Peyer's patch (tissue), 4 donors: ENCODE results near the gene ELP6.

ENCODE experiments used
- POLR2A ChIP-seq, 2 donors: fragments of 450-650 bp; IDR thresholded peaks; one replicate each; pipeline ENCODE4 v1.5.1; 2017; ENCODE audit warnings: antibody characterized with exemption in 2 of 2, mild to moderate bottlenecking in 2 of 2, moderate library complexity in 2 of 2
- TF ChIP-seq, protein P1 (sequence below), 6 experiments: fragments of 450-650 bp in 4 of 6; fragments of 200-600 bp in 2 of 6; sonication (generic) in 1 of 6; IDR thresholded peaks; one replicate each; pipeline ENCODE4 v1.5.1; 2017 to 2019; ENCODE audit warnings: antibody characterized with exemption in 6 of 6, mild to moderate bottlenecking in 3 of 6, moderate library complexity in 1 of 6

GRCh38 chr3:47512416-47513124 is 942 bp downstream of the ELP6 start:
- TF ChIP-seq POLR2A (IDR thresholded peaks at IDR 0.05): no peak
- TF ChIP-seq, protein P1, sequence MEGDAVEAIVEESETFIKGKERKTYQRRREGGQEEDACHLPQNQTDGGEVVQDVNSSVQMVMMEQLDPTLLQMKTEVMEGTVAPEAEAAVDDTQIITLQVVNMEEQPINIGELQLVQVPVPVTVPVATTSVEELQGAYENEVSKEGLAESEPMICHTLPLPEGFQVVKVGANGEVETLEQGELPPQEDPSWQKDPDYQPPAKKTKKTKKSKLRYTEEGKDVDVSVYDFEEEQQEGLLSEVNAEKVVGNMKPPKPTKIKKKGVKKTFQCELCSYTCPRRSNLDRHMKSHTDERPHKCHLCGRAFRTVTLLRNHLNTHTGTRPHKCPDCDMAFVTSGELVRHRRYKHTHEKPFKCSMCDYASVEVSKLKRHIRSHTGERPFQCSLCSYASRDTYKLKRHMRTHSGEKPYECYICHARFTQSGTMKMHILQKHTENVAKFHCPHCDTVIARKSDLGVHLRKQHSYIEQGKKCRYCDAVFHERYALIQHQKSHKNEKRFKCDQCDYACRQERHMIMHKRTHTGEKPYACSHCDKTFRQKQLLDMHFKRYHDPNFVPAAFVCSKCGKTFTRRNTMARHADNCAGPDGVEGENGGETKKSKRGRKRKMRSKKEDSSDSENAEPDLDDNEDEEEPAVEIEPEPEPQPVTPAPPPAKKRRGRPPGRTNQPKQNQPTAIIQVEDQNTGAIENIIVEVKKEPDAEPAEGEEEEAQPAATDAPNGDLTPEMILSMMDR (IDR thresholded peaks at IDR 0.05): no peak
